HepG2 (cell line): Measurements from ENCODE around the gene TCERG1L. TPM values are rescaled to one million over a fixed set of nuclear protein-coding genes. Genes with fewer than 3 reads are reported as not detected.

Experiments
- ATAC-seq: fragments of 200-7000 bp; cut with Tn5 transposase; 3 replicates; pipeline ENCODE4 v1.9.1; 2020; ENCODE audit warnings: mild to moderate bottlenecking, moderate library complexity
- BruUV-seq: library from RNA; stranded (reverse); fragments of 400-500 nt; replicated peaks from 2 replicates; lab custom pipeline; 2021; lab: Mats Ljungman, UMichigan
- CTCF ChIA-PET: fragments of 300-600 bp; formaldehyde crosslinking; extraction: SDS; loops from one replicate; lab custom pipeline; 2021; ENCODE audit warnings: low total read pairs, inconsistent platforms, low intra/inter-chr PET ratio; lab: Yijun Ruan, JAX
- POLR2A ChIA-PET: fragments of 350-600 bp; sonication (Branson Sonifier 250); formaldehyde crosslinking; loops from one replicate; lab custom pipeline; 2020; ENCODE audit warnings: antibody characterized with exemption, inconsistent platforms; lab: Yijun Ruan, JAX
- DNase-seq: peaks from one replicate; pipeline ENCODE4 v3.0.0-alpha.2; 2015; ENCODE audit warnings: low spot score
- FAIRE-seq: peaks from 3 replicates; lab custom pipeline; 2011; peaks lifted over from hg19 to GRCh38; lab: Jason Lieb, UNC
- H2AFZ ChIP-seq: one replicate; pipeline ENCODE4 v1.6.1; 2011; ENCODE audit warnings: low read length, inconsistent platforms
- H3K27ac ChIP-seq: fragments of 300-600 bp; 3 replicates; pipeline ENCODE4 v1.8.0; 2011; ENCODE audit warnings: mixed run types, mild to moderate bottlenecking, mixed read lengths, low read length, inconsistent platforms; ENCODE audit not compliant: insufficient read depth; ENCODE audit errors: extremely low read length
- H3K27me3 ChIP-seq, 2 experiments: fragments of 200-600 bp in 1 of 2; 2 replicates in 1 of 2; 3 replicates in 1 of 2; pipeline versions ENCODE4 v1.6.0 to v1.8.0; 2011; ENCODE audit warnings: low read length in 2 of 2, mild to moderate bottlenecking in 2 of 2, moderate library complexity in 2 of 2, inconsistent platforms in 1 of 2; ENCODE audit not compliant: insufficient read depth in 2 of 2, control insufficient read depth in 1 of 2
- H3K36me3 ChIP-seq, 2 experiments: fragments of 200-600 bp in 1 of 2; replicated peaks in 1 of 2; 2 replicates in 1 of 2; 3 replicates in 1 of 2; pipeline versions ENCODE4 v1.5.1 to v1.8.0; 2011; ENCODE audit warnings: low read length in 2 of 2, inconsistent platforms in 1 of 2; ENCODE audit not compliant: insufficient read depth in 2 of 2, control insufficient read depth in 1 of 2
- H3K4me1 ChIP-seq: 2 replicates; pipeline ENCODE4 v1.5.1; 2012; ENCODE audit warnings: low read length, inconsistent platforms; ENCODE audit not compliant: insufficient read depth
- H3K4me2 ChIP-seq: 2 replicates; pipeline ENCODE4 v1.6.0; 2011; ENCODE audit warnings: low read depth, low read length, inconsistent platforms
- H3K4me3 ChIP-seq, 3 experiments: fragments of 200-600 bp in 1 of 3; sonication (generic), shearing (Covaris generic) in 1 of 3; replicated peaks in 1 of 3; 2 replicates each; pipeline ENCODE4 v1.5.1; 2011 to 2016; ENCODE audit warnings: low read length in 3 of 3, inconsistent platforms in 2 of 3, low read depth in 2 of 3, mild to moderate bottlenecking in 2 of 3, control low read depth in 1 of 3, mixed read lengths in 1 of 3; ENCODE audit not compliant: insufficient read depth in 1 of 3
- H3K79me2 ChIP-seq: one replicate; pipeline ENCODE4 v1.6.1; 2011; ENCODE audit warnings: low read length, inconsistent platforms; ENCODE audit not compliant: insufficient read depth
- H3K9ac ChIP-seq: 2 replicates; pipeline ENCODE4 v1.6.0; 2011; ENCODE audit warnings: mild to moderate bottlenecking, low read depth, low read length, inconsistent platforms; ENCODE audit not compliant: insufficient read depth
- H3K9me3 ChIP-seq: 2 replicates; pipeline ENCODE4 v1.5.1; 2012; ENCODE audit warnings: mild to moderate bottlenecking, low read length
- H4K20me1 ChIP-seq: 2 replicates; pipeline ENCODE4 v1.6.0; 2011; ENCODE audit warnings: inconsistent platforms, mild to moderate bottlenecking, low read length, moderate library complexity; ENCODE audit not compliant: insufficient read depth
- GPBP1L1 ChIP-seq: sonication (generic); formaldehyde crosslinking; IDR thresholded peaks from 2 replicates; pipeline ENCODE4 v1.5.0; 2020; ENCODE audit warnings: mild to moderate bottlenecking, missing genetic modification reagents
- IRX3 ChIP-seq: sonication (generic); formaldehyde crosslinking; IDR thresholded peaks from 2 replicates; pipeline ENCODE4 v1.8.1; 2023; ENCODE audit warnings: mild to moderate bottlenecking, low read depth, missing genetic modification reagents, borderline replicate concordance
- PAX8 ChIP-seq: sonication (generic); formaldehyde crosslinking; IDR thresholded peaks from 2 replicates; pipeline ENCODE4 v1.8.0; 2022; ENCODE audit warnings: mild to moderate bottlenecking, missing genetic modification reagents, borderline replicate concordance
- RAD21 ChIP-seq: fragments of 450-650 bp; formaldehyde crosslinking; IDR thresholded peaks from 2 replicates; pipeline ENCODE4 v1.5.0; 2020; ENCODE audit warnings: mild to moderate bottlenecking
- ZNF572 ChIP-seq: sonication (generic); formaldehyde crosslinking; IDR thresholded peaks from 2 replicates; pipeline ENCODE4 v1.5.1; 2020; ENCODE audit warnings: mild to moderate bottlenecking, missing genetic modification reagents
- ZSCAN12 ChIP-seq: sonication (generic); formaldehyde crosslinking; IDR thresholded peaks from 2 replicates; pipeline ENCODE4 v1.9.0; 2021; ENCODE audit warnings: mild to moderate bottlenecking, missing genetic modification reagents
- ZSCAN30 ChIP-seq: sonication (generic); formaldehyde crosslinking; IDR thresholded peaks from 2 replicates; pipeline ENCODE4 v1.5.0; 2020; ENCODE audit warnings: mild to moderate bottlenecking, missing genetic modification reagents
- WGBS: methylation state at CpG from one replicate; pipeline ENCODE4 v1.1.6; 2017; ENCODE audit warnings: low lambda C conversion rate; 5-methylcytosine and 5-hydroxymethylcytosine counted together
- in situ Hi-C: cut with HindIII; loops from 2 replicates; pipeline ENCODE4 v1.10.0; 2017; ENCODE audit warnings: low pct_unique_long_range_greater_than_20kb; ENCODE audit not compliant: extremely low pct_ligation_motif_present
- intact Hi-C: fragments of 100-400 bp; cut with micrococcal nuclease; formaldehyde crosslinking; loops from one replicate; pipeline ENCODE4 v1.10.0; 2022; ENCODE audit not compliant: unreplicated experiment
- polyA plus RNA-seq, 8 experiments: library from polyadenylated mRNA; depleted of rRNA in 3 of 8; stranded (reverse) in 7 of 8; unstranded in 1 of 8; fragments of >200 nt; fragmentation: Illumina TruSeq in 4 of 8; extraction: Trizol in 4 of 8; gene quantifications; 2 replicates each; pipeline versions ENCODE4 v1.2.1 to v1.2.3, GENCODE V29; 2011 to 2016; ENCODE audit warnings: low read depth in 4 of 8, missing spikeins in 1 of 8, mixed read lengths in 1 of 8; ENCODE audit not compliant: insufficient read depth in 1 of 8
- total RNA-seq, 5 experiments: library from RNA; depleted of rRNA; stranded (reverse); fragments of >200 nt; fragmentation: Illumina TruSeq; extraction: Trizol; gene quantifications; 2 replicates each; pipeline ENCODE4 v1.2.3, GENCODE V29; 2016; ENCODE audit warnings: low read depth in 1 of 5

The TCERG1L gene
- total and polyA plus RNA-seq, 2 of the 13 experiments (the other 11 are each of a cell fraction or from before 2014, with no cell fraction given), result not detected

GRCh38 chr10:131275691-131276090 is 35.8 kb downstream of the TCERG1L start:
- no peak overlapping the region for H3K9ac ChIP-seq
- H3K4me1 ChIP-seq, result no peaks in the 10 kb centered on the region
- H3K27me3 ChIP-seq, result peaks cover 5 to 25% of the 10 kb centered on the region in 2 experiments; a peak in 2 of 5 replicates
- no peak for FAIRE-seq
- POLR2A ChIA-PET, result no interaction called here
- H2AFZ ChIP-seq, result no peak overlapping the region
- intact Hi-C loops (no loop called here), in situ Hi-C loops (no loop called here)
- no peaks in the 10 kb centered on the region for H3K36me3 ChIP-seq
- no TSS peak for BruUV-seq
- no peak overlapping the region for H3K4me3 ChIP-seq
- WGBS, result 7% methylated on average over 4 of the region's 4 CpGs
- H3K9me3 ChIP-seq, result no peaks in the 10 kb centered on the region
- DNase-seq, result no peak
- TF ChIP-seq RAD21 (CRISPR knock-in tag) (no peak), ZNF572 (CRISPR knock-in tag) (no peak), GPBP1L1 (CRISPR knock-in tag) (no peak)
- H3K4me2 ChIP-seq, result no peak overlapping the region
- no peaks in the 10 kb centered on the region for H4K20me1 ChIP-seq
- no peak overlapping the region for H3K27ac ChIP-seq
- CTCF ChIA-PET, result no interaction called here
- no peak for ATAC-seq
- no peaks in the 10 kb centered on the region for H3K79me2 ChIP-seq

GRCh38 chr10:131274883-131275282 is 36.6 kb downstream of the TCERG1L start:
- in situ Hi-C loops, result no loop called here
- no peak overlapping the region for H3K27ac ChIP-seq
- ATAC-seq (no peak), FAIRE-seq (no peak), DNase-seq (no peak)
- no peak overlapping the region for H3K4me2 ChIP-seq
- BruUV-seq, result no TSS peak
- TF ChIP-seq IRX3 (CRISPR knock-in tag) (no peak), ZSCAN12 (no peak), ZSCAN30 (CRISPR knock-in tag) (no peak), PAX8 (CRISPR knock-in tag) (no peak)
- H3K9ac ChIP-seq, result no peak overlapping the region
- no peaks in the 10 kb centered on the region for H3K9me3 ChIP-seq
- no peaks in the 10 kb centered on the region for H3K4me1 ChIP-seq
- POLR2A ChIA-PET, result no interaction called here
- H3K4me3 ChIP-seq, result no peak overlapping the region
- intact Hi-C loops, result no loop called here
- H4K20me1 ChIP-seq, result no peaks in the 10 kb centered on the region
- no peak overlapping the region for H2AFZ ChIP-seq
- H3K27me3 ChIP-seq, result peaks cover 5 to 25% of the 10 kb centered on the region in 2 experiments; a peak in 2 of 5 replicates
- H3K79me2 ChIP-seq, result no peaks in the 10 kb centered on the region
- WGBS, result 26% methylated on average over 3 of the region's 5 CpGs
- H3K36me3 ChIP-seq, result no peaks in the 10 kb centered on the region
- CTCF ChIA-PET, result no interaction called here
